Measurements from ENCODE around the gene PAK6. TPM values are rescaled to one million over a fixed set of nuclear protein-coding genes. Genes with fewer than 3 reads are reported as not detected.

The PAK6 gene
- total RNA-seq, 4 donors from 2014 or later: 0.94 to 4.6 (median 1.6) TPM

GRCh38 chr15:40263024-40263754 is 24.3 kb downstream of the PAK6 start:
- H3K27me3 ChIP-seq: no peaks in the 10 kb centered on the region
- H3K4me3 ChIP-seq: no peak overlapping the region
- H3K9me3 ChIP-seq: no peaks in the 10 kb centered on the region
- peak overlapping the region in 1 of 4 donors; percentile 73 for H3K27ac ChIP-seq
- H3K36me3 ChIP-seq: no peaks in the 10 kb centered on the region
- TF ChIP-seq POLR2AphosphoS5 (IDR thresholded peaks at IDR 0.05) (no peak), POLR2A (IDR thresholded peaks at IDR 0.05) (no peak), EP300 (IDR thresholded peaks at IDR 0.05) (no peak)
- TF ChIP-seq, protein P1, sequence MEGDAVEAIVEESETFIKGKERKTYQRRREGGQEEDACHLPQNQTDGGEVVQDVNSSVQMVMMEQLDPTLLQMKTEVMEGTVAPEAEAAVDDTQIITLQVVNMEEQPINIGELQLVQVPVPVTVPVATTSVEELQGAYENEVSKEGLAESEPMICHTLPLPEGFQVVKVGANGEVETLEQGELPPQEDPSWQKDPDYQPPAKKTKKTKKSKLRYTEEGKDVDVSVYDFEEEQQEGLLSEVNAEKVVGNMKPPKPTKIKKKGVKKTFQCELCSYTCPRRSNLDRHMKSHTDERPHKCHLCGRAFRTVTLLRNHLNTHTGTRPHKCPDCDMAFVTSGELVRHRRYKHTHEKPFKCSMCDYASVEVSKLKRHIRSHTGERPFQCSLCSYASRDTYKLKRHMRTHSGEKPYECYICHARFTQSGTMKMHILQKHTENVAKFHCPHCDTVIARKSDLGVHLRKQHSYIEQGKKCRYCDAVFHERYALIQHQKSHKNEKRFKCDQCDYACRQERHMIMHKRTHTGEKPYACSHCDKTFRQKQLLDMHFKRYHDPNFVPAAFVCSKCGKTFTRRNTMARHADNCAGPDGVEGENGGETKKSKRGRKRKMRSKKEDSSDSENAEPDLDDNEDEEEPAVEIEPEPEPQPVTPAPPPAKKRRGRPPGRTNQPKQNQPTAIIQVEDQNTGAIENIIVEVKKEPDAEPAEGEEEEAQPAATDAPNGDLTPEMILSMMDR (IDR thresholded peaks at IDR 0.05): no peak
- 60 to 90% methylated on average over 2 of the region's 12 CpGs for WGBS, 2 donors (ENCODE audit: low coverage in 1 of 2)
- no peaks in the 10 kb centered on the region for H3K4me1 ChIP-seq
- no peak for ATAC-seq

- 65 to 87% methylated on average over 3 to 7 of the region's 16 CpGs for WGBS, 2 donors (ENCODE audit: low coverage in 1 of 2)
- H3K27ac ChIP-seq: no peak overlapping the region
- ATAC-seq: no peak
- H3K27me3 ChIP-seq: no peaks in the 10 kb centered on the region
- H3K36me3 ChIP-seq: no peaks in the 10 kb centered on the region
- H3K9me3 ChIP-seq: no peaks in the 10 kb centered on the region
- no peak overlapping the region for H3K4me3 ChIP-seq
- TF ChIP-seq POLR2AphosphoS5 (IDR thresholded peaks at IDR 0.05) (no peak), EP300 (IDR thresholded peaks at IDR 0.05) (no peak), POLR2A (IDR thresholded peaks at IDR 0.05) (no peak)
- TF ChIP-seq, protein P1 (IDR thresholded peaks at IDR 0.05): no peak
- no peaks in the 10 kb centered on the region for H3K4me1 ChIP-seq
Observed at GRCh38 chr15:40264321-40265153, 25.7 kb downstream of the PAK6 start.

GRCh38 chr15:40265355-40265754 is 26.5 kb downstream of the PAK6 start:
- 88% methylated on average over 4 of the region's 10 CpGs; no CpG with 5 or more reads in 1 of the 2 donors for WGBS, 2 donors (ENCODE audit: low coverage in 1 of 2)
- Histone ChIP-seq H3K36me3 (no peaks in the 10 kb centered on the region), H3K27me3 (no peaks in the 10 kb centered on the region), H3K4me1 (no peaks in the 10 kb centered on the region), H3K27ac (no peak overlapping the region), H3K4me3 (no peak overlapping the region), H3K9me3 (no peaks in the 10 kb centered on the region)
- ATAC-seq: no peak
- TF ChIP-seq, protein P1 (IDR thresholded peaks at IDR 0.05): no peak
- TF ChIP-seq EP300 (IDR thresholded peaks at IDR 0.05) (no peak), POLR2AphosphoS5 (IDR thresholded peaks at IDR 0.05) (no peak), POLR2A (IDR thresholded peaks at IDR 0.05) (no peak)

DNA sequence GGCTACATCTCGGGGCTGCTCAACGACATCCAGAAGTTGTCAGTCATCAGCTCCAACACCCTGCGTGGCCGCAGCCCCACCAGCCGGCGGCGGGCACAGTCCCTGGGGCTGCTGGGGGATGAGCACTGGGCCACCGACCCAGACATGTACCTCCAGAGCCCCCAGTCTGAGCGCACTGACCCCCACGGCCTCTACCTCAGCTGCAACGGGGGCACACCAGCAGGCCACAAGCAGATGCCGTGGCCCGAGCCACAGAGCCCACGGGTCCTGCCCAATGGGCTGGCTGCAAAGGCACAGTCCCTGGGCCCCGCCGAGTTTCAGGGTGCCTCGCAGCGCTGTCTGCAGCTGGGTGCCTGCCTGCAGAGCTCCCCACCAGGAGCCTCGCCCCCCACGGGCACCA is 27.0 kb downstream of the PAK6 start:
- Histone ChIP-seq H3K27me3 (no peaks in the 10 kb centered on the region), H3K36me3 (no peaks in the 10 kb centered on the region), H3K4me3 (no peak overlapping the region), H3K4me1 (no peaks in the 10 kb centered on the region), H3K9me3 (no peaks in the 10 kb centered on the region), H3K27ac (no peak overlapping the region)
- WGBS, 2 donors (ENCODE audit: low coverage in 1 of 2): 100% methylated on average over 2 of the region's 20 CpGs; no CpG with 5 or more reads in 1 of the 2 donors
- TF ChIP-seq POLR2AphosphoS5 (IDR thresholded peaks at IDR 0.05): no peak
- TF ChIP-seq EP300 (IDR thresholded peaks at IDR 0.05): no peak
- no peak for TF ChIP-seq POLR2A (IDR thresholded peaks at IDR 0.05)
- TF ChIP-seq, protein P1 (IDR thresholded peaks at IDR 0.05): no peak
- ATAC-seq: no peak

Data from gastroesophageal sphincter (tissue), 4 donors.